Gastroesophageal sphincter (tissue), 3 donors: ENCODE results near the gene RASD1.

Experiments
- POLR2A ChIP-seq, 2 donors: fragments of 450-650 bp; IDR thresholded peaks; one replicate each; pipeline ENCODE4 v1.6.1; 2017; ENCODE audit warnings: antibody characterized with exemption in 2 of 2, mild to moderate bottlenecking in 2 of 2, moderate library complexity in 1 of 2
- POLR2AphosphoS5 ChIP-seq: sonication (generic); formaldehyde crosslinking; IDR thresholded peaks from one replicate; pipeline ENCODE4 v1.6.1; 2017; ENCODE audit warnings: antibody characterized with exemption
- TF ChIP-seq, protein P1 (sequence below), 4 experiments: fragments of 200-600 bp in 2 of 4; fragments of 450-650 bp in 2 of 4; sonication (generic) in 1 of 4; IDR thresholded peaks; one replicate each; pipeline ENCODE4 v1.5.1; 2017 to 2019; ENCODE audit warnings: antibody characterized with exemption in 4 of 4, mild to moderate bottlenecking in 2 of 4, moderate library complexity in 2 of 4

DNA sequence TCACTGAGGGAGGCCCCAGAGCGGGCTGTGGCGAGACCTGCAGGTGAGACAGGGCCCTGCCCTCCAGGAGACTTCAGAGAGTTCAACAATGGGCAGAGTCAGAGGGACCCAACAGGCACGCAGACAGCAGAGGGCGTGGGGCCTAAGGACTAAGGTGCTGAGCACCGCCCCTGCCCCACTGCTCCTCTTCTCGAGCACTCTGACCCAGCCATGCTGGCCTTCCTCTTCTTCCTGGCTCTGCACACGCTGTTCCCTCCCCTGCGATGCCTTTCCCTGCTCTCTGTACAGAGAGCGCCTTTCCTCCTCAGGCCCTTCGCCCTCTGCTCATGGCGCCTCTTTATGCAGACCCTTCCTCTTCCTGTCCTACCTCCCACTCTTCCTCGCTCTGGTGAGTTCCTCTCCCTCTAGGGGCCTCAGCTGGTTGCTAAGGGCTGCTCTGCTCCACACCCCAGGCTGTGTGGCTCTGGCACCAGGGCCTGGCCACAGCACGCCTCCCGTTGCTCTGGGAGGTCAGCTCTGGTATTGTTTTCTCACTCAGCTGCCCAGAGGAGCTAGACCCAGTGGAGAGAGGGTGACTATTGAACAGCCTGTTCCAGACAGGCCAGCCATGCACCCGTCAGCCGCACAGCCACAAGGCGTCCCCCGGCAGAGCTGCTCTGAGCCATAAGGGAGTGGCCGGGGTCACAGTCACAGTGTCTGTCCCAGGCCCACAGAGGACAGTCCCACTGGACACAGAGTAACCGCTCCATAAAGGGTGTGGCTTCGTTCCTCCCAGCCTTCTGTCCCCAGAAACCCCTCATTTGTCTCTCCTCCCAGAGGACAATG is 13.6 kb upstream of the RASD1 start:
- no peak for TF ChIP-seq POLR2A (IDR thresholded peaks at IDR 0.05)
- TF ChIP-seq, protein P1, sequence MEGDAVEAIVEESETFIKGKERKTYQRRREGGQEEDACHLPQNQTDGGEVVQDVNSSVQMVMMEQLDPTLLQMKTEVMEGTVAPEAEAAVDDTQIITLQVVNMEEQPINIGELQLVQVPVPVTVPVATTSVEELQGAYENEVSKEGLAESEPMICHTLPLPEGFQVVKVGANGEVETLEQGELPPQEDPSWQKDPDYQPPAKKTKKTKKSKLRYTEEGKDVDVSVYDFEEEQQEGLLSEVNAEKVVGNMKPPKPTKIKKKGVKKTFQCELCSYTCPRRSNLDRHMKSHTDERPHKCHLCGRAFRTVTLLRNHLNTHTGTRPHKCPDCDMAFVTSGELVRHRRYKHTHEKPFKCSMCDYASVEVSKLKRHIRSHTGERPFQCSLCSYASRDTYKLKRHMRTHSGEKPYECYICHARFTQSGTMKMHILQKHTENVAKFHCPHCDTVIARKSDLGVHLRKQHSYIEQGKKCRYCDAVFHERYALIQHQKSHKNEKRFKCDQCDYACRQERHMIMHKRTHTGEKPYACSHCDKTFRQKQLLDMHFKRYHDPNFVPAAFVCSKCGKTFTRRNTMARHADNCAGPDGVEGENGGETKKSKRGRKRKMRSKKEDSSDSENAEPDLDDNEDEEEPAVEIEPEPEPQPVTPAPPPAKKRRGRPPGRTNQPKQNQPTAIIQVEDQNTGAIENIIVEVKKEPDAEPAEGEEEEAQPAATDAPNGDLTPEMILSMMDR (IDR thresholded peaks at IDR 0.05): no peak
- no peak for TF ChIP-seq POLR2AphosphoS5
